Measurements from ENCODE around the gene COX6B1.
"Not testable (repeated sequence)": the region's sequence is repeated elsewhere in the genome, so short reads cannot be mapped to it uniquely, and the experiment has no call there.

Gene COX6B1

GRCh38 chr19:35648017-35648961 lies at the start of gene COX6B1:
COX6B1 (plus strand) TSS chr19:35648323; CDS start chr19:35651244, 2,921 bp downstream.
- DNase-seq, result peak; percentile 97

DNA sequence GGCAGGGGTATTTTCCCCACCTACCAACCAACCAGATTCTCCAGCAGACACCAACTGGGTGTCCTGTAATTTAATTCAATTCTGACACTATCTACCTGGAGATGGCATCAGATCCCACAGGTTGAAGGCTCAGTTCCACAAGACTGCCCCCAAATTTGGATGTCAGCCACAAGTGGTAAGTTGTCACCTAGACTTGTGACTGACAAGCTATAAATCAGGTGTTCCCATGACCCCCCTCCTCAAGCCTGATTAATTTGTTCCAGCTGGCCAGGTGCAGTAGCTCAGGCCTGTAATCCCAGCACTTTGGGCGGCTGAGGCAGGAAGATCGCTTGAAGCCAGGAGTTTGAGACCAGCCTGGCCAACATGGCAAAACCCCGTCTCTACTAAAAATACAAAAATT lies 46.2 kb upstream of the COX6B1 start:
- DNase-seq, result no peak

- DNase-seq, result not testable (repeated sequence)
Measured at GRCh38 chr19:35604436-35604835, 43.7 kb upstream of the COX6B1 start.

- DNase-seq, result not testable (repeated sequence)
Measured at GRCh38 chr19:35607170-35607569, 41.0 kb upstream of the COX6B1 start.

- no peak for DNase-seq
Measured at GRCh38 chr19:35607661-35608060, 40.5 kb upstream of the COX6B1 start.

GRCh38 chr19:35608251-35608650 lies 39.9 kb upstream of the COX6B1 start:
- DNase-seq, result no peak

- peak; percentile 39 for DNase-seq
Measured at GRCh38 chr19:35609851-35610353, 38.2 kb upstream of the COX6B1 start.

DNA sequence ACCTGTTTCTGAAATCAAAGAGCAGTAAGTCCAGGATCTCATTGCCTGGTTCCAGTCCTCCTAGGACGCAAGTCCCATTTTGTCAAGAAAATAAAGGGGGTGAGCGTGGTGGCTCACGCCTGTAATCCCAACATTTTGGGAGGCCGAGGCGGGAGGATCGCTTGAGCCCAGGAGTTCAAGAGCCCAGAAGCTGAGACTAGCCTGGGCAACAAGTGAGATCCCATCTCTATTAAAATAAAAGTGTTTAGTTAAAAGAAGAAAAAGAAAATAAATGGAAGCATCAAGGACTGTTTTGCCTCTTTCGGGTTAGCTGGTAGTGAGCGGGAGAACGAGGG lies 35.9 kb upstream of the COX6B1 start:
- DNase-seq, result no peak

DNA sequence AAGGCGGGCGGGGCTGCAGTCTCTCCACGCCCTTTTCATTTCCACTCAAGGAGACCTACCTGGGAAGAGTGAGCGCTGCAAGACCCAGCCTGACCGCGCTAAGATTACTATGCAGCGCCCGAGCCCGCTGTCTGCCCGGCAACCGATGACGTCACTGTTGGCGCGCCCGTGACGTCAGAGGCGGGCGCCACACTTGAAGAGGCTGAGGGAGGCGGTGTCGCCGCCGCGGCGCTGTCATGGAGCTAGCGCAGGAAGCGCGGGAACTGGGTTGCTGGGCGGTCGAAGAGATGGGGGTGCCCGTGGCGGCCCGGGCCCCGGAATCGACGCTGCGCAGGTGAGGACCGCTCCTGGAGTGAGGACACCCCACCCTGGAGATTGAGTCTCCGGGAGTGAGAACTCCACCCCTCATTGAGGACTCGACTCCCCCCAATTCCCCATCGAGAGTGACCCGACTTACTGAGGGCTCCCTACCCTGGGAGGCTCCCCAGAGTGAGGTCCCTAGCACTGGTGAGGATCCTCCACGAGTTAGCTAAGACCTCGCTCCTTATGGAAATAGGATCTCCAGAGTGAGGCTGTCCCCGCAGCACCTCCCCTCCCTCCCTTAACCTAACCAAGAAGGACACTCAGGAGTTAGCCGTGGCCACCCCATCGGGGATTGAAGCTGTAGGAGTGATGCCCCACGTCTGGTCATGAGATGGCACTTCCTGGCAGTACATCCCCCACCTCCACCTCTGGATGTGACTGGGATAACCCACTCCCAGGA lies 35.4 kb upstream of the COX6B1 start, which contains the start of gene HAUS5:
Gene HAUS5 (plus strand): TSS at position 177 of the 763 bp plus-strand sequence. CDS start 60 bp downstream, at position 237.
- DNase-seq, result peak; percentile 92

DNA sequence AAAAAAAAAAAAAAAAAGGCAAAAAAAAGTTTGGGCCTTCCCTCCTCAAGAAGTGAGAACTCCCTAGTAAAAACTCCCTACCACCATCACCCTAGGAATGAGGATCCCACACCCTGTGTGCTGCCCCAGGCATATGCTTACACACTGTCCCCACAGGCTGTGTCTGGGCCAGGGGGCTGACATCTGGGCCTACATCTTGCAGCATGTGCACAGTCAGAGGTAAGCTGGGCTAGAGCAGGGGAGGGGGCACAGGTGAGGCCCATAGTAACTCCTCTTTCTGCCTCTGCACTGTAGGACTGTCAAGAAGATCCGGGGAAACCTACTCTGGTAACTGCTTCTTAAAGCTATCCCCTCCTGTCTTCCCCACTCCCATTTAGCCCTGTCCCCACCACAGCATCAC lies 34.5 kb upstream of the COX6B1 start:
- no peak for DNase-seq

GRCh38 chr19:35615036-35615435 lies 33.1 kb upstream of the COX6B1 start:
- no peak for DNase-seq

GRCh38 chr19:35618857-35619256 lies 29.3 kb upstream of the COX6B1 start:
- no peak for DNase-seq

GRCh38 chr19:35619290-35619923 lies 28.7 kb upstream of the COX6B1 start:
- no peak for DNase-seq

- DNase-seq, result no peak
Measured at GRCh38 chr19:35620001-35620400, 28.1 kb upstream of the COX6B1 start.

DNA sequence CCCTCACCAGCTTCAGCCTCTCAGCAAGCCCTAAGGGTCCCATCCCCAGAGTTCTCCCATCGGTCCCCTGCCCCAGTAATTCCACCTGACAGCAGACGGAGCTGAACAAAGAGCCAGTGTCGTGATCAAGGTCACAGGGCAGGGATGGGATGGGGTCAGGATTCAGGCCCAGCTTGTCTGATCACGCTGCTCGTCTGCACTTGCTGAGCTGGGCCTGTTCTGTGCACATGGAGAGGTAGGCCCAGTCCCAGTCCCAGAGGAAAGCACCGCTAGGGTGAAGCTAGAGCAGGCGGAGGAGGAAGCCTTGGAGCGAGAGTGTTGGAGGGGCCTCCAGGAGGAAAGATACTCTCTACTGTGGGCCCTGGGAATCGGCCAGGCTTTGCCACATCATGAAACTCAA lies 26.4 kb upstream of the COX6B1 start:
- no peak for DNase-seq

GRCh38 chr19:35622750-35623149 lies 25.4 kb upstream of the COX6B1 start:
- no peak for DNase-seq

DNA sequence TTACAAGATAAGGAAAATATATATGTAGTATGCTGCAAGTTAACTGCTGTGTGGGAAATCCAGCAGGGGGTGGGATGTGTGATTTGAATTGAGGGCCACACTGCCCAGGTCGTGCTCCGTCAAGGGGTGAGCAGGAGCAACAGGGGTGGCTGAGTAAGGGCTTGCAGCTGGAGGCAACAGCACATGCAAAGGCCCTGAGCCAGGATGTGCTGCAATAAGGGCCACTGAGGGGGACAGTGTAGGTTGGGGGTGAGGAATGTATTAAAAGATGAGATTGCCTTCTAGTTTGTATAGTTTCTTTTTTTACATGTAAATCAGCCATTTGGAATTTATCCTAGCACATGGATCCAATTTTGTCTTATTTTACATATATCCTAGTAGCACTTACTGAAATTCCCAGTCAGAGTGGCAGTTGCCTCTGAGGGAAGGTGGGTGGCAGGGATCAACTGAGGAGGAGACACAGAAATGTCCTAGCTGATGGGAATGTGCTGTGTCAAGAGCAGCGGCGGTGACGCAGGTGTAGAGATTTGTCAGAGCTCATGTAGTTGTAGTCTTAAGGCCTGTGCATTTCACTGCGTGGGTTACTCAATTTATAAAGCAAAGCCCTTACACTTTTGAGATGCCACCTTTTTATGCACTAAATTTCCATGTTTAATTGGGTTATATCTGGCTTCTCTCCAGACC lies 24.7 kb upstream of the COX6B1 start:
- DNase-seq, result no peak

- DNase-seq, result no peak
Measured at GRCh38 chr19:35628264-35628564, 19.9 kb upstream of the COX6B1 start.

GRCh38 chr19:35628565-35629331 lies 19.4 kb upstream of the COX6B1 start, which contains the start of gene RBM42:
RBM42 (plus strand) TSS chr19:35629036; CDS start chr19:35629154, 118 bp downstream.
- DNase-seq, result peak; percentile 94

DNA sequence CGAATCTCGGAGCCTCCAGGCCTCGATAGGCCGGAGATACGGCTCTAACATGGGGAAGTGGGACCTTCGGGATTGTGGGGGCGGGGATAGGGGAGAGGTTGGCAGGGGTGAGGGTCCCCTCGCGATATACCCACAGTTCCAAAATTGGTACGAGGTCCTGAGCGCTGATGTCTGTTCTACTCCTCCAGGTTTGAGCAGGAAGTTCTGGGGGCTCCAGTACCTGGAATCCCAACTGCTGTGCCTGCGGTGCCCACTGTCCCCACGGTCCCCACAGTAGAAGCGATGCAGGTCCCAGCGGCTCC lies 18.8 kb upstream of the COX6B1 start:
- no peak for DNase-seq

- no peak for DNase-seq
Measured at GRCh38 chr19:35633727-35634440, 14.2 kb upstream of the COX6B1 start.
